Retinal pigment epithelial cell (primary cell): ENCODE results near the gene AFDN.

Experiments
- DNase-seq: peaks from one replicate; pipeline ENCODE4 v3.0.0-alpha.2; 2010; ENCODE audit warnings: low read depth
- H3K4me3 ChIP-seq: 2 replicates; pipeline ENCODE4 v1.5.1; 2011; ENCODE audit warnings: mild to moderate bottlenecking, low read length, control low read depth, moderate library complexity
- CTCF ChIP-seq: conservative IDR thresholded peaks from 2 replicates; pipeline ENCODE4 v1.5.1; 2011; ENCODE audit warnings: low read depth, low read length, control low read depth, inconsistent platforms

Gene AFDN

DNA sequence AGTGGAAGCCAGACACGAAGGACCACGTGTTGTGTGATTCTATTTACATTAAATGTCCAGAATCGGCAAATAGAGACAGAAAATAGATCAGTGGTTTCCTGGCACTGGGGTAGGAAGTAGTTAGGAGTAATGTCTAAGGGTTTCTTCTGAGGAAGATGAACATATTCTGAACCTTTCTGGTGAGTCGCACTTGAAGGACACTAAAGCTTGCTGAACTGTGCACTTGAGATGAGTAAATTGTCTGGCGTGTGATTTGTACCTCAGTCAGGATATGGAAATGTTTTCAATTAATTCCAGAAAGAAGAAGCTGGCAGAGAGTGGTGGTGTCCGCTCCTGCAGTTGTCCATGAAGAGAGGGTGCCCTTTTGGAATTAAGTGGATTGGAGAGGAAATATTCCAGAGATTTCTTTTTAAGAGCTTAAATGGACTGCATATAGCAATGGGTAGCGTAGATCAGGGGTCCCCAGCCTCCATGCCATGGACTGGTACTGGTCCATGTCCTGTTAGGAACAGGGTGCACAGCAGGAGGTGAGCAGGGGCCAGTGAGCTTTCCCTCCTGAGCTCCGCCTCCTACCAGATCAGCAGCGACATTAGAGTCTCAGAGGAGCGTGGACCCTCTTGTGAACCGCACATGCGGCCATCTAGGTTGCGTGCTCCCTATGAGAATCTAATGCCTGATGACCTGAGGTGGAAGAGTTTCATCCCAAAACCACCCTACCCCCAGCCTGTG lies 158.3 kb downstream of the AFDN start:
- DNase-seq: no peak
- no peak for TF ChIP-seq CTCF
- no peak overlapping the region for H3K4me3 ChIP-seq

- no peak for DNase-seq
- H3K4me3 ChIP-seq: no peak overlapping the region
- no peak for TF ChIP-seq CTCF
These were observed 159.3 kb downstream of the AFDN start for GRCh38 chr6:167985911-167986595.

DNA sequence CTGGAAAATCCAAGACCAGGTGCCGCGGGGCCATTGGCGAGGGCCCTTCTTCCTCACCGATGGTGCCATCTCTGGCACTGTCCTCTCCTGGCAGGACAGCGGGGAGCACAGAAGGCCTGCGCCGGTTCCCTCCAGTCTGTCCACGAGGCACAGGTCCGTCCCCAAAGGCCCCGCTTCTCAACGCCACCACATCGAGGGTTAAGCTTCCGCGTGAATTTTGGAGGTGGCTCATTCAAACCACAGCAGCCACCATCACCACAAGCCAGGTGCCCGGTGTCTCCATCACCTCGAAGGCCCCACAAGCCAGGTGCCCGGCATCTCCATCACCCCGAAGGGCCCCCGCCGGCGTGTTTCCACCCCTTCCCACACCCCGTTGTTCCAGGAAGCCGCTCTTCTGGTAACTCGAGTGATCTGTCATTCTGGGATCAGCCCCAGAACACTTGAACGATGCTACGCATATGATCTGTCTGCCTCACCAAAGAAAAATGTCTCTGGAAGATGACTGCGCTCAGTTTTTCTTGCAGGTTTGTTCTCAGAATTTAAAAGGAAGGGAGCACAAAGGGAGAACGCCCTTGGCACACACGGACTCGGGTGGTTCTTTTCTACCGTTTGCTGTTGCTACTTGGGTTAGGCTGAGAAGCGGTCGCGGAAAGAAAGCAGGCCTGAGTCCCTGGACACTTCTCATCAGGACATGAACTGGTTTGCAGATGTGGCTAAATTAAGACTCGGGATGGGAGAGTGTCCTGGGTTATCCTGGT lies 160.9 kb downstream of the AFDN start:
- no peak for DNase-seq
- H3K4me3 ChIP-seq: no peak overlapping the region
- TF ChIP-seq CTCF: no peak

- no peak for TF ChIP-seq CTCF
- no peak overlapping the region for H3K4me3 ChIP-seq
These were observed 161.4 kb downstream of the AFDN start for GRCh38 chr6:167988154-167988495.

GRCh38 chr6:167988945-167989841 lies 162.5 kb downstream of the AFDN start:
- no peak for TF ChIP-seq CTCF
- no peak for DNase-seq
- H3K4me3 ChIP-seq: no peak overlapping the region

More at GRCh38 chr6:167988154-167988495, 161.4 kb downstream of the AFDN start:
- no peak for DNase-seq

DNA sequence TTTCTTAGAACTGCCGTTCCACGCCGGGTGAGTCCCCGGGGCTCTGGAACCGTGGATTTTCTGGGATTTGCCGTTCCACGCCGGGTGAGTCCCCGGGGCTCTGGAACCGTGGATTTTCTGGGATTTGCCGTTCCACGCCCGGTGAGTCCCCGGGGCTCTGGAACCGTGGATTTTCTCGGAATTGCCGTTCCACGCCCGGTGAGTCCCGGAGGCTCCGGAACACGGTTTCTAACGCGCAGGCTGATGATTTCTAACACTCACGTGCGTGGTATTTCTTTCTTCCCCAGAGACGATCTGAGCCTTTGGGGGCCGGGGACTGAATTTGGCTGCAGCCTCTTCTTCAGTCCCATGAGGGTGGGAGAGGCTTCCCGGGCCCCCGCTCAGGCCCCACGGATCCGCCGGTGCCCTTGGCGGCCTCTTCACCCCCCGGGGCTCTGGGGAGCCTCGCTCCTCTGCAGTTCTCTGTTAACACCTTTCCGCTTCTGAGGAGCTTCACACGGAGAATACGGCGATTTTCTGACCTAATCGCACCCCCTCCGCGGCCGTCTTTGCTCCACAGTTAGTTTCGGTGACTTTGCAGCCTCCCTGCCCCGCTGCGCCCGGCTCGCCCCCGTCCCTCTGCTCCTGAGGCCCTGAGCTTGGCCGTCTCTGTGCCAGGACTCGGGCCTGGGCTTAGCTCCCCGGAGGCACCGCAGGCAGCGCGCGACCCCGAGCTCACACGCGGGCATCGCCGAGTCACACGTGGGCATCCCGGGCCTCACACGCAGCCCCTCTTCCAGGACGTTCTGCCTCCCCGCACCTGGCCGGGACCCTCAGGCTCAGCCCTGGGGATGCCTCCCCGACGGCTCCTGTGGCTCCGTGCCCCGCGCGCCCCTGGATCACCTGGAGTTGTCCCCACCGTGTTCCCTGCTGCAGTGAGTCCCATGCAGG lies 163.6 kb downstream of the AFDN start:
- no peak overlapping the region for H3K4me3 ChIP-seq
- TF ChIP-seq CTCF: no peak
- DNase-seq: no peak
